CD4-positive, alpha-beta T cell (primary cell): ENCODE data around the gene CD99L2. TPM values are rescaled to one million over a fixed set of nuclear protein-coding genes. Genes with fewer than 3 reads are reported as not detected.

Experiments
- ATAC-seq: fragments of 200-7000 bp; cut with Tn5 transposase; one replicate; pipeline ENCODE4 v1.10.0; 2022; ENCODE audit warnings: mild to moderate bottlenecking; ENCODE audit not compliant: poor library complexity
- CTCF ChIA-PET: fragments of 350-600 bp; sonication (Branson Sonifier 250); formaldehyde crosslinking; loops from one replicate; lab custom pipeline; 2021; ENCODE audit warnings: antibody characterized with exemption, inconsistent platforms; lab: Charles Lee
- POLR2A ChIA-PET: fragments of 350-600 bp; sonication (Branson Sonifier 250); formaldehyde crosslinking; loops from one replicate; lab custom pipeline; 2021; ENCODE audit warnings: antibody characterized with exemption, inconsistent platforms; lab: Charles Lee
- DNase-seq, 14 experiments: peaks; one replicate each; pipeline ENCODE4 v3.0.0-alpha.2; 2013 to 2020; ENCODE audit warnings: mixed read lengths in 2 of 14
- H3K27ac ChIP-seq, 2 donors: one replicate each; pipeline versions ENCODE4 v1.5.1 to v1.7.0; 2013; ENCODE audit warnings: low read length in 2 of 2, low read depth in 1 of 2, mild to moderate bottlenecking in 1 of 2
- H3K27me3 ChIP-seq, 2 experiments: 1 replicate in 1 of 2; 2 replicates in 1 of 2; pipeline versions ENCODE4 v1.6.1 to v1.7.0; 2013; ENCODE audit warnings: low read length in 2 of 2, control low read depth in 1 of 2, mild to moderate bottlenecking in 1 of 2, moderate library complexity in 1 of 2; ENCODE audit not compliant: insufficient read depth in 2 of 2, control insufficient read depth in 1 of 2
- H3K36me3 ChIP-seq: one replicate; pipeline ENCODE4 v1.6.1; 2013; ENCODE audit warnings: low read length, control low read depth; ENCODE audit not compliant: insufficient read depth
- H3K4me1 ChIP-seq: one replicate; pipeline ENCODE4 v1.6.1; 2013; ENCODE audit warnings: low read length, control low read depth; ENCODE audit not compliant: insufficient read depth
- H3K4me3 ChIP-seq: one replicate; pipeline ENCODE4 v1.5.1; 2013; ENCODE audit warnings: mild to moderate bottlenecking, low read length, moderate library complexity
- H3K9me3 ChIP-seq, 2 experiments: 1 replicate in 1 of 2; 2 replicates in 1 of 2; pipeline versions ENCODE4 v1.6.1 to v1.7.0; 2013; ENCODE audit warnings: low read length in 2 of 2, mild to moderate bottlenecking in 2 of 2, control low read depth in 1 of 2, moderate library complexity in 1 of 2; ENCODE audit not compliant: control insufficient read depth in 1 of 2, insufficient read depth in 1 of 2
- H3K27ac Mint-ChIP-seq: one replicate; pipeline ENCODE4 v1.8.0; 2020; ENCODE audit warnings: mixed read lengths
- H3K27me3 Mint-ChIP-seq: one replicate; pipeline ENCODE4 v1.8.0; 2021; ENCODE audit warnings: mixed read lengths
- H3K36me3 Mint-ChIP-seq: one replicate; pipeline ENCODE4 v1.8.0; 2021; ENCODE audit warnings: low read depth, mixed read lengths
- H3K4me1 Mint-ChIP-seq: one replicate; pipeline ENCODE4 v1.8.0; 2021; ENCODE audit warnings: low read depth, mixed read lengths
- H3K4me3 Mint-ChIP-seq: one replicate; pipeline ENCODE4 v1.8.0; 2020; ENCODE audit warnings: mild to moderate bottlenecking, mixed read lengths
- H3K9me3 Mint-ChIP-seq: one replicate; pipeline ENCODE4 v1.8.0; 2020; ENCODE audit warnings: mixed read lengths
- intact Hi-C, 2 experiments: fragments of 100-400 bp; cut with DNase I in 1 of 2; cut with micrococcal nuclease in 1 of 2; formaldehyde crosslinking; loops; one replicate each; pipeline versions ENCODE4 v1.15.1 to v1.9.0; 2023 to 2025; cut with DNase I, micrococcal nuclease
- total RNA-seq, 174 experiments: library from RNA in 2 of 174; stranded (reverse) in 2 of 174; gene quantifications; one replicate each; pipeline ENCODE4 v1.2.3 and lab custom pipeline; 2021 to 2026
- TF ChIP-seq, protein P1 (sequence below): fragments of 200-600 bp; IDR thresholded peaks from one replicate; pipeline ENCODE4 v1.8.0; 2022; ENCODE audit warnings: antibody characterized with exemption, mild to moderate bottlenecking

CD99L2 gene
- total RNA-seq, 2 experiments from 2014 or later, result 5.3 to 6.5 TPM

GRCh38 chrX:150730719-150731118, 167.7 kb downstream of the CD99L2 start:
- H3K9me3 Mint-ChIP-seq, result no peaks in the 10 kb centered on the region

GRCh38 chrX:150729956-150730355, 168.5 kb downstream of the CD99L2 start:
- H3K4me1 Mint-ChIP-seq, result peaks cover 20% of the 10 kb centered on the region
- Histone ChIP-seq H3K36me3 (peaks cover 73% of the 10 kb centered on the region), H3K9me3 (no peaks in the 10 kb centered on the region), H3K4me1 (no peaks in the 10 kb centered on the region), H3K27me3 (no peaks in the 10 kb centered on the region), H3K27ac (no peak overlapping the region), H3K4me3 (no peak overlapping the region)
- ChIA-PET POLR2A (no interaction called here), CTCF (interaction anchor here (1.5 kb wide), 1 partner anchor 9 kb away, joined by 3 read pairs; no protein-coding TSS in a partner anchor)
- H3K9me3 Mint-ChIP-seq, result no peaks in the 10 kb centered on the region
- peaks cover 83% of the 10 kb centered on the region for H3K36me3 Mint-ChIP-seq
- no peak overlapping the region for H3K4me3 Mint-ChIP-seq
- no peaks in the 10 kb centered on the region for H3K27me3 Mint-ChIP-seq
- ATAC-seq (no peak), DNase-seq (no peak)
- no peak overlapping the region for H3K27ac Mint-ChIP-seq
- TF ChIP-seq, protein P1, sequence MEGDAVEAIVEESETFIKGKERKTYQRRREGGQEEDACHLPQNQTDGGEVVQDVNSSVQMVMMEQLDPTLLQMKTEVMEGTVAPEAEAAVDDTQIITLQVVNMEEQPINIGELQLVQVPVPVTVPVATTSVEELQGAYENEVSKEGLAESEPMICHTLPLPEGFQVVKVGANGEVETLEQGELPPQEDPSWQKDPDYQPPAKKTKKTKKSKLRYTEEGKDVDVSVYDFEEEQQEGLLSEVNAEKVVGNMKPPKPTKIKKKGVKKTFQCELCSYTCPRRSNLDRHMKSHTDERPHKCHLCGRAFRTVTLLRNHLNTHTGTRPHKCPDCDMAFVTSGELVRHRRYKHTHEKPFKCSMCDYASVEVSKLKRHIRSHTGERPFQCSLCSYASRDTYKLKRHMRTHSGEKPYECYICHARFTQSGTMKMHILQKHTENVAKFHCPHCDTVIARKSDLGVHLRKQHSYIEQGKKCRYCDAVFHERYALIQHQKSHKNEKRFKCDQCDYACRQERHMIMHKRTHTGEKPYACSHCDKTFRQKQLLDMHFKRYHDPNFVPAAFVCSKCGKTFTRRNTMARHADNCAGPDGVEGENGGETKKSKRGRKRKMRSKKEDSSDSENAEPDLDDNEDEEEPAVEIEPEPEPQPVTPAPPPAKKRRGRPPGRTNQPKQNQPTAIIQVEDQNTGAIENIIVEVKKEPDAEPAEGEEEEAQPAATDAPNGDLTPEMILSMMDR, result no peak
- intact Hi-C loops, result no loop called here

More at GRCh38 chrX:150730719-150731118, 167.7 kb downstream of the CD99L2 start:
- Histone ChIP-seq H3K27ac (no peak overlapping the region), H3K9me3 (no peaks in the 10 kb centered on the region), H3K27me3 (no peaks in the 10 kb centered on the region), H3K36me3 (peaks cover 80% of the 10 kb centered on the region), H3K4me1 (peaks cover under 1% of the 10 kb centered on the region), H3K4me3 (no peak overlapping the region)
- CTCF ChIA-PET, result no interaction called here
- POLR2A ChIA-PET, result no interaction called here
- H3K27ac Mint-ChIP-seq, result no peak overlapping the region
- ATAC-seq (no peak), DNase-seq (no peak)
- TF ChIP-seq, protein P1, result no peak
- intact Hi-C loops, result no loop called here
- peaks cover 20% of the 10 kb centered on the region for H3K4me1 Mint-ChIP-seq
- H3K27me3 Mint-ChIP-seq, result no peaks in the 10 kb centered on the region
- peaks cover 83% of the 10 kb centered on the region for H3K36me3 Mint-ChIP-seq
- H3K4me3 Mint-ChIP-seq, result no peak overlapping the region

- no peak for ATAC-seq
- Histone ChIP-seq H3K4me1 (no peaks in the 10 kb centered on the region), H3K27ac (no peak overlapping the region), H3K27me3 (no peaks in the 10 kb centered on the region), H3K9me3 (no peaks in the 10 kb centered on the region), H3K36me3 (peaks cover 14% of the 10 kb centered on the region), H3K4me3 (no peak overlapping the region)
- no peaks in the 10 kb centered on the region for H3K27me3 Mint-ChIP-seq
- no peaks in the 10 kb centered on the region for H3K9me3 Mint-ChIP-seq
- ChIA-PET POLR2A (no interaction called here), CTCF (interaction anchor here (2.6 kb wide), 1 partner anchor 36 kb away, joined by 15 read pairs; no protein-coding TSS in a partner anchor)
- DNase-seq, result no peak
- H3K4me1 Mint-ChIP-seq, result peaks cover 45% of the 10 kb centered on the region
- intact Hi-C loops, result loop anchor here (5.0 to 10.0 kb wide), 3 partner anchors 55 to 767 kb away; no protein-coding TSS in a partner anchor
- peaks cover 36% of the 10 kb centered on the region for H3K36me3 Mint-ChIP-seq
- TF ChIP-seq, protein P1, result no peak
- H3K4me3 Mint-ChIP-seq, result no peak overlapping the region
- no peak overlapping the region for H3K27ac Mint-ChIP-seq
These were observed 178.8 kb downstream of the CD99L2 start for GRCh38 chrX:150719621-150720020.

Other genes with a start within 250 kb of the CD99L2 start
- gene MTMR1, start 205.3 kb downstream of the CD99L2 start, total RNA-seq, result 10 to 100 TPM; 33.6 to 34.4 TPM
- gene HMGB3, start 84.7 kb upstream of the CD99L2 start, total RNA-seq, result 1 to 10 TPM; 4.0 to 5.4 TPM